NCI-H446 (cell line): Measurements from ENCODE around the gene SERPINB8.
A peak's percentile ranks its signal among the peaks of the same experiment; 100 is the strongest.

Experiments used
- DNase-seq, 2 experiments: peaks; one replicate each; lab custom pipeline; 2025; lab: John Stamatoyannopoulos, UW

SERPINB8 gene

GRCh38 chr18:64019922-64020756 lies 50.3 kb downstream of the SERPINB8 start:
- DNase-seq: no peak

GRCh38 chr18:64026350-64026749 lies 56.5 kb downstream of the SERPINB8 start:
- no peak for DNase-seq

- no peak for DNase-seq
These were observed 58.2 kb downstream of the SERPINB8 start for GRCh38 chr18:64027931-64028695.

- no peak for DNase-seq
These were observed 59.2 kb downstream of the SERPINB8 start for GRCh38 chr18:64029096-64029495.

GRCh38 chr18:64031411-64031810 lies 61.5 kb downstream of the SERPINB8 start:
- no peak for DNase-seq

GRCh38 chr18:64032312-64032711 lies 62.4 kb downstream of the SERPINB8 start:
- DNase-seq: no peak

GRCh38 chr18:64037812-64038414 lies 68.0 kb downstream of the SERPINB8 start:
- DNase-seq: peak in 1 of 2 experiments; percentile 63
